Pulmonary artery endothelial cell (primary cell): Measurements from ENCODE around the gene FOXP1. TPM values are rescaled to one million over a fixed set of nuclear protein-coding genes. Genes with fewer than 3 reads are reported as not detected.

Experiments
- DNase-seq: peaks from one replicate; pipeline ENCODE4 v3.0.0-alpha.2; 2011; ENCODE audit warnings: low read depth, low spot score
- total RNA-seq: library from RNA; depleted of rRNA; stranded (reverse); fragments of >200 nt; gene quantifications from 2 replicates; pipeline ENCODE4 v1.2.3, GENCODE V29; 2014

Gene FOXP1
- total RNA-seq, 1 donor from 2014 or later, result 48.2 TPM

GRCh38 chr3:71376911-71377310 is 206.6 kb downstream of the FOXP1 start:
- DNase-seq, result no peak

- no peak for DNase-seq
These were observed 207.0 kb downstream of the FOXP1 start for GRCh38 chr3:71376503-71376902.

- no peak for DNase-seq
These were observed 208.9 kb downstream of the FOXP1 start for GRCh38 chr3:71374582-71374981.

- DNase-seq, result no peak
These were observed 210.5 kb downstream of the FOXP1 start for GRCh38 chr3:71372911-71373637.

DNA sequence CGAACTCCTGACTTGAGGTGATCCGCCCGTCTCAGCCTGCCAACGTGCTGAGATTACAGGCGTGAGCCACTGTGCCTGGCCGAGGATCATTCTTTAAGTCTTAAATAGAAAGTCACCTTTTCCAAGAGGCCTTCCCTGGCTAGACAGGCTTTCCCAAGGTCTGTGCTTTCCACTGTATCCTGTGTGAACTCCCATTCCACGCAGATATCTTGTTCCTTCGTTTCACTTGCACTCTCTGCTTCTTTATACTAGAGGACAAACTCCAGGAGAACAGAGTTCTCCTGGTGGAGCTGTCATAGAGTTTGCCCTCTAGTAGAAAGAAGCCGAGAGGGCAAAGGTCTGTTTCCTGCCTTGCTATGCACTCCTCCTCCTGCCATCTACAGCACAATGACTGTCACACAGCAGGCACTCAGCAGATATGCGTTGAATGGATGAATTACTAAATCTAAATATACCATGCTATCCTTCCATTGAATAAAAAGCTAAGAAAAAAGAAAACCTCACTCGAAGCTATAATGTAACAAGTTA is 211.2 kb downstream of the FOXP1 start:
- no peak for DNase-seq

- no peak for DNase-seq
These were observed 212.2 kb downstream of the FOXP1 start for GRCh38 chr3:71371282-71371681.

GRCh38 chr3:71370467-71370866 is 213.1 kb downstream of the FOXP1 start:
- DNase-seq, result no peak

GRCh38 chr3:71369701-71370391 is 213.7 kb downstream of the FOXP1 start:
- no peak for DNase-seq

DNA sequence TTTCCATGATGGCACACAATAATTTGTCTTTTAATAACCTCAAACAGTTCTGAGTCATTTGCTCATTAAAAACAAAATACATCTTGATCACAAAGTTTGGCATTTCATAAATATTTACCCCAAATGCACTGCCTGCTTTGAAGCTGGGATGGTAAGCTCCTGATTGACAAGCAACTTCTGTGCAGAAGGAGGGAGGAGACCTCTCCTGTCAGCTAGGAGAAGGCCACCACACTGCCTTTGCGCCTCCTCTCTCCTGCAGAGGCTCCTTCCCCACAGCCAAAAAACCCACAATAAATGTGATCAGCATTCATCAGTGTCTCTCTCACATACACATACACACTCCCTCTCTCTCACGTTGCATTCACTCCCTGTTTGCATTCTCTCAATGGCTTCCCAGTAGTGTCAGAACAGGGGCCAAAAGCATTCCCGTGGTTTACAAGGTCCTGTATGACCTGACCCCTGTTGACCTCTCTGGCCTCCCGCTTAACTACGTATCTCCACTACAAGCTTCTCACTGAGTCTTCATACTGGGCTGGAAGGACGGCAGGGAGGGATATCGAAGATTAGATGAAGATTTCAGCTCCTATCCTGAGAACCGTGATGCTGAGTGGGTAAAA is 216.4 kb downstream of the FOXP1 start:
- no peak for DNase-seq

DNA sequence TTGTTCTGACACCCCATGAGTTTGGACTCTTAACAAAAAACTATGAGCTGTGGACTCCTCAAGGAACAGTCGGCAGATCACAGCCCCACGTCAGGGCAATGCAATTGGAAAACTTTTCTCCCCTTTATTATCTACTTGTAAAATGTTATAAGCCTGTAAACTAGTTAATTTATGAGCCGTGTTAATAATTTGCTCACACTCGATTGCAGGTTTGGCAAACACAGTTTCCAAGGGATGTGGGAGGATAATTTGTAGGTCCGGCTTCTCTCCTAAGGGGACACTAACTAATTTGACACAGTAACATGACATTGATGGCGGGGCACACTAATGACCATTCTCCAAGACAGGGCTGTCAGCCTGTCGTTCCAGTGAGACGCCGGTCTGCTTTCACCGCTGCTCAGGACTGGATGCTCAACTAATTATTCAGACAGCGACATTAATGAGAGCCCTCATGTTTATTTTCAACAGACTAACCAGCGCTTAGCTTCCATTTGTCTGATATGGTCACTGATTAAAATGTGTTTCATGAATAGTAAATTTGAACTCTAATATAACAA is 222.1 kb downstream of the FOXP1 start:
- no peak for DNase-seq

- DNase-seq, result no peak
These were observed 222.8 kb downstream of the FOXP1 start for GRCh38 chr3:71360764-71361163.

GRCh38 chr3:71360180-71360579 is 223.3 kb downstream of the FOXP1 start:
- DNase-seq, result no peak

DNA sequence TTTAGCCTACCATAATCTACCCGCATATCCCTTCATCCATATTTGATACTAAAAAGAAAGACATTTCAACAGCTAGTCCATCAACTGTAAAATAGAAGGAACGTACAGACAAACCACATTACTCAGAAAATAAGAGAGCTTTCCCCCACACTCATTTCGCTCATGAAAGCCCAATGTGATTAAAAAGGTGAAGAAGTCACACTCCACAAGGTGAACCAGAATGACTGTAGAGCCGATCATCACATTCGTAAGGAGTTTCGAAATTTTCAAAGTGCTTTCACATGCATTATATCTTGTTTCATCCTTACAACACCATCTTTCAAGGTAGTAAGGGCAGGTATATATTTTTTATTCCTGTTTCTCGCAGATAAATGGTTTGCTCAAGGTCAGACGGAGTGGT is 225.3 kb downstream of the FOXP1 start:
- DNase-seq, result no peak

DNA sequence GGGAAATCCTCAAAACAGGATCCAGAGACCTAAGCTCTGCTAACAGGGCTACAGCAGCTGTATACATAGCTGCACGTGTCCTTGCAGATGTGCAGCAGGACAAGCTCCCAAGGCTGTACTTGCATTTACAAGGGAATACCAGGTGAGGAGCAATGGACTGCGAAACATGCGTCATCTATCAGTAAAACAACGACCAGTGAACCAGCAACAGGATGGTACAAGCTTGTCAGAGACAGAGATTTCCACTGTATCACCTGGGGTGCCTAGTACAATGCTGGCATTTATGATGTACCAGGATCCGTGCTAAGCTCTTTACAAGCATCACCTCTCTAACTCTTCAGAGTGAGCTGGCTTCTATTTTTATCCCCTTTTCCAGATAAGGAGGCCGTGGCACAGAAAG is 227.3 kb downstream of the FOXP1 start:
- DNase-seq, result no peak

- no peak for DNase-seq
These were observed 227.7 kb downstream of the FOXP1 start for GRCh38 chr3:71355862-71356261.

- DNase-seq, result no peak
These were observed 228.5 kb downstream of the FOXP1 start for GRCh38 chr3:71355037-71355436.

GRCh38 chr3:71351403-71352149 is 232.0 kb downstream of the FOXP1 start:
- DNase-seq, result no peak

DNA sequence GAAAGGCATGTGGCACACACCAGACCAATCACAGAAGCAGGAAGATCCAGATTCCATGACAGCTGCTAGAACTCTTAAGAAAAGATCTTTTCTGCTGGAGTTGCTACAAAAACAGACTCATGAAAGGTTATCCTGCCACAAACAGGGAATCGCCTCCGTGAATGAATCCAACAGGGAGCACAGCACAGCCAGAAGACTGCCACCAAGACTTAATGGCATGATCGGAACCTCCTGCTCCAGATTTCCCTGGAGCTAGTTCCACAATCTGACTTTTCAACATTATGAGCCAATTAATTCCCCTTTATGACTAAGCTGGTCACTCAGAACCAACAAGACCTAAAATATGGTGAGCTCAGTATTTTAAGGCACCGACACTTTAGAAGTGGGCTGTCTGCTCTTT is 232.5 kb downstream of the FOXP1 start:
- no peak for DNase-seq

DNA sequence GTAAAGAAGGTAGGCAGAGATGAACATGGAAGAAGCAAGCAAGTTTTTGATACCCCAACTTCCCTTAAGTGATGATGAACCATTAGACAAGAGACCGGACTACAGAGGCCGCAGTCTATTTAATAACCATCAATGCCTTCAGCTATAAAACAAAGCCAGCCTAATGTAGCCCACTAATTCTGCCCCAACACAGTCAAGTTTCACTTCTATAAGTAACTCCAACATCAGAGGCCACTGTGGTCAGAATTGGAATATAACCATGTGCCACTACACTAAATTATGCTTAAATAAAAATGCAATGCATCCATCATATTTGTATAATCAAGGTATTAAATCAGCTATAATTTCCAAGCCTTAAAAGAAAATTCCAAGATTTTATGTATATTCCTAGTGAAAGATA is 234.7 kb downstream of the FOXP1 start:
- no peak for DNase-seq

- DNase-seq, result no peak
These were observed 235.4 kb downstream of the FOXP1 start for GRCh38 chr3:71348001-71348632.

DNA sequence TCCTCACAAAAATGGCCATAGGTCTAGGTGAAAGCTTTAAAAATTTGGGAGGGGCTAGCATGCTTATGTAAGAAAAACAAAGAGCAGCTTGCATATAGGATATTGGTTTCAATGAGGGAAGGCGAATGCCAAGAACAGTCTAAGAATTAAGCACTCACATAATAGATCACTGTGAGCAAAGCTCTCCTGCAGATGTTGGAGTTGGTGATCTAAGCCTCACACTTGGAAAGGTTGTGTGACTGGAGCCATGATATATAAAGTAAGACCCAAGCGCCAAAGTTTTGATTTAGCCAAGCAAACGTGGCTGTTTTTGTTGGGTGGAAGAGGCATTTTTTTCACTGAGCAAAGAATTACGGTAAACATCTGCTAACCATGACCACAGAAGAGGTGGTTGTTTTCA is 237.5 kb downstream of the FOXP1 start:
- no peak for DNase-seq
